ENCODE measurements around the gene ZDHHC12.

The ZDHHC12 gene

DNA sequence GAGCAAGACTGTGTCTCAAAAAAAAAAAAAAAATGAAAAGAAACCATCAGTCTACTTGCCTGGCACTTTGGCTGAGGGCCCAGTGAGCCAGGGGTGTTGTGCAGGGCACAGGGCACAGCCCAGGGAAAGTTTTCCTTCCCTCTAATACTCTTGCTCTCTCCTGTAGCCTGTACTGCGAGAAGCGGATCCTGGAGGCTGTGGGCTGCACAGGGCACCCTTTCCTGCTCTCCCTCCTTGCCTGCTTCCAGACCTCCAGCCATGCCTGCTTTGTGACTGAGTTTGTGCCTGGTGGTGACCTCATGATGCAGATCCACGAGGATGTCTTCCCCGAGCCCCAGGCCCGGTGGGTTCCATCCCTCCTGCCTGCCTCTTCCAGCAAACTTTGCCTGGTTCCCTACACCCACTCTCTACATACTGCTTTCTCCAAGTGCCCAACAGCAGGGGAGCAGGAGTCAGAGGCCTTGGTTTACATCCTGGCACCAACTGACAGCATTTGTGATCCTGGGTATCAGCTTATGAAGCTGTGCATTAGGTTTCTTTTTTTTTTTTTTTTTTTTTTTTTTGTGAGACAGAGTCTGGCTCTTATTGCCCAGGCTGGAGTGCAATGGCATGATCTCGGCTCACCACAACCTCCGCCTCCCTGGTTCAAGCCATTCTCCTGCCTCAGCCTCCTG, 7.2 kb downstream of the ZDHHC12 start:
- no peak overlapping the region for H3K27ac ChIP-seq
- no peak for TF ChIP-seq ZFX (IDR thresholded peaks at IDR 0.05; ENCODE audit: borderline replicate concordance)
- TF ChIP-seq, protein P1, sequence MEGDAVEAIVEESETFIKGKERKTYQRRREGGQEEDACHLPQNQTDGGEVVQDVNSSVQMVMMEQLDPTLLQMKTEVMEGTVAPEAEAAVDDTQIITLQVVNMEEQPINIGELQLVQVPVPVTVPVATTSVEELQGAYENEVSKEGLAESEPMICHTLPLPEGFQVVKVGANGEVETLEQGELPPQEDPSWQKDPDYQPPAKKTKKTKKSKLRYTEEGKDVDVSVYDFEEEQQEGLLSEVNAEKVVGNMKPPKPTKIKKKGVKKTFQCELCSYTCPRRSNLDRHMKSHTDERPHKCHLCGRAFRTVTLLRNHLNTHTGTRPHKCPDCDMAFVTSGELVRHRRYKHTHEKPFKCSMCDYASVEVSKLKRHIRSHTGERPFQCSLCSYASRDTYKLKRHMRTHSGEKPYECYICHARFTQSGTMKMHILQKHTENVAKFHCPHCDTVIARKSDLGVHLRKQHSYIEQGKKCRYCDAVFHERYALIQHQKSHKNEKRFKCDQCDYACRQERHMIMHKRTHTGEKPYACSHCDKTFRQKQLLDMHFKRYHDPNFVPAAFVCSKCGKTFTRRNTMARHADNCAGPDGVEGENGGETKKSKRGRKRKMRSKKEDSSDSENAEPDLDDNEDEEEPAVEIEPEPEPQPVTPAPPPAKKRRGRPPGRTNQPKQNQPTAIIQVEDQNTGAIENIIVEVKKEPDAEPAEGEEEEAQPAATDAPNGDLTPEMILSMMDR (IDR thresholded peaks at IDR 0.05): no peak

DNA sequence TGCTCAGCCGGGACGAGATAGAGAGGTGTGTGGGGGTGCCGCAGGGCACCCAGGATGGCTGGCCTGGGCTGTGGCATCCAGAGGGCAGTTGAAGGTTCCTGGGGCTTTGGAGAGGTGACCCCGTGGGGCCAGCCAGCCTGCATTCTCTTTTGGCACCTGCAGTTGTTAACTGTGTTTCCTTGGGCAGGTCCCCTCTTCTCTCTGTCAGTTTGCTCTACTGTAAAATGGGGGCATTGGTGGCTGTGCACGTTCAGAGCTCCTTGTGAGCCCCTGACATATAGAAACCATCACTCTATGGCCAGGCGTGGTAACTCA, 8.5 kb downstream of the ZDHHC12 start:
- TF ChIP-seq ZFX (IDR thresholded peaks at IDR 0.05; ENCODE audit: borderline replicate concordance): no peak
- TF ChIP-seq, protein P1 (IDR thresholded peaks at IDR 0.05): no peak
- no peak overlapping the region for H3K27ac ChIP-seq

DNA sequence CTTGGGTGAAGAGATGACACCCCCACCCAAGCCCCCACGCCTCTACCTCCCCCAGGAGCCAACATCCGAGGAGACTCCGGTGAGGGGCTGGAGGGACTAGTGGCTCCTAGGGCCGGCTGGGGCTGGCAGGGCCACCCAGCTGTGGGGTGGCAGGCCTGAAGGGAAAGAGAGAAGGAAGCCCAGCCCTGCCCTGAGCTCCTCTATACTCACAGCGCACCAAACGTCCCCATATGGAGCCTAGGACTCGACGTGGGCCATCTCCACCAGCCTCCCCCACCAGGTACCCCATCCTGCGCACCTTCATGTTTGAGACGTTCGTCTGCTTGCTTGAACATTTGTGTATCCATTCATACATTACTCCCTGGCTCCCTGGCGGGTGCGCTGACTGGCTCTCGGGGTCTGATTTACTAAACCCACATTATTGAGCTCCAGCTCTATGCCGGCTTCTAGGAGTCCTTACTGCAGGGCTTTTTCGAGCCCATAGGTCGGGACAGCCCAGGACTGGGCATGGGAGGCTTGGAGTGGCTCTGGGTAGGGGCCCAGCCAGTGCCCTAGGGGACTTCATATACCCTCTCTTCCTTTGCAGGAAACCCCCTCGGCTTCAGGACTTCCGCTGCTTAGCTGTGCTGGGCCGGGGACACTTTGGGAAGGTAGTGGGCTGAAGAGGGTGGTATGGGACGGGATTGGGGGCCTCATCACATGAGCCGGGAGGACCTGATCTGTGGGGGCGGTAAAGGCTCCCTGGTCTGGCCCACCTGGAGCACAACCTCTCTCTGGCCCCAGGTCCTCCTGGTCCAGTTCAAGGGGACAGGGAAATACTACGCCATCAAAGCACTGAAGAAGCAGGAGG, 9.1 kb downstream of the ZDHHC12 start:
- TF ChIP-seq ZFX (IDR thresholded peaks at IDR 0.05; ENCODE audit: borderline replicate concordance): no peak
- TF ChIP-seq, protein P1 (IDR thresholded peaks at IDR 0.05): no peak
- H3K27ac ChIP-seq: no peak overlapping the region

DNA sequence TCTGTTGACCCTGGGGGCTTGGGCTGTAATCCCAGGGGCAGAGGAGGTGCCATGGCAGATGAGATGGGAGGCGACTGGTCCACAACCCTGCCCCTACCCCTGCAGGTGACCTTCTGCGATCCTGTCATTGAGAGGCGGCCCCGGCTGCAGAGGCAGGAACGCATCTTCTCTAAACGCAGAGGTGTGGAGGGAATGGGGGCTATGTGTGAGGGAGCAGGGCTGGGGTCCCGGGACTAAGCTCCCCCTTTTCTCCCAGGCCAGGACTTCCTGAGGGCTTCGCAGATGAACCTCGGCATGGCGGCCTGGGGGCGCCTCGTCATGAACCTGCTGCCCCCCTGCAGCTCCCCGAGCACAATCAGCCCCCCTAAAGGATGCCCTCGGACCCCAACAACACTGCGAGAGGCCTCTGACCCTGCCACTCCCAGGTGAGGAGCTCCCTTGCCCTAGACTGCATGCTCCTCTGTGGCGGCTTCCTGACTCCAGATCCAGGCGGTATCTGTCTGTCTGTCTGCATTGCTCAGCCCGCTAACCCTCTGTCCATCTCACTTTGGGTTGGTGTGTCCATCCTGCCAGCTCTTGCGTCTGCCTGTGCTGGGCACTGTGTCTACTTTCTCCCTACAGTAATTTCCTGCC, 9.9 kb downstream of the ZDHHC12 start:
- H3K27ac ChIP-seq: no peak overlapping the region
- TF ChIP-seq, protein P1 (IDR thresholded peaks at IDR 0.05): no peak
- TF ChIP-seq ZFX (IDR thresholded peaks at IDR 0.05; ENCODE audit: borderline replicate concordance): no peak

DNA sequence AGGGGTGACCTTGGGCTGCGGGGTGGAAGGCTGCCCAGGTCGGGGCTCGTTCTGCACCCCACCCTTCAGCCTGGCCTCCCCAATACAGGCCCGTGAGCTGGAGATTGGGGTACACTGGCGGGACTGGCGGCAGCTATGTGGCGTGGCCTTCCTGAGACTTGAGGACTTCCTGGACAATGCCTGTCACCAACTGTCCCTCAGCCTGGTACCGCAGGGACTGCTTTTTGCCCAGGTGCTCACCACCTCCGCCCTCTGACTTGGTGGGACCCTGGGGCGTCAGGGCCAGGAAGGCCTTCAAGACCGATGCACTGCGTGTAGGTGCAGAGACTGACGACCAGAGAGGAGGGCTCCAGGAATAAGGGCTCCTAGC, 10.5 kb downstream of the ZDHHC12 start:
- TF ChIP-seq, protein P1 (IDR thresholded peaks at IDR 0.05): no peak
- TF ChIP-seq ZFX (IDR thresholded peaks at IDR 0.05; ENCODE audit: borderline replicate concordance): no peak
- H3K27ac ChIP-seq: no peak overlapping the region

DNA sequence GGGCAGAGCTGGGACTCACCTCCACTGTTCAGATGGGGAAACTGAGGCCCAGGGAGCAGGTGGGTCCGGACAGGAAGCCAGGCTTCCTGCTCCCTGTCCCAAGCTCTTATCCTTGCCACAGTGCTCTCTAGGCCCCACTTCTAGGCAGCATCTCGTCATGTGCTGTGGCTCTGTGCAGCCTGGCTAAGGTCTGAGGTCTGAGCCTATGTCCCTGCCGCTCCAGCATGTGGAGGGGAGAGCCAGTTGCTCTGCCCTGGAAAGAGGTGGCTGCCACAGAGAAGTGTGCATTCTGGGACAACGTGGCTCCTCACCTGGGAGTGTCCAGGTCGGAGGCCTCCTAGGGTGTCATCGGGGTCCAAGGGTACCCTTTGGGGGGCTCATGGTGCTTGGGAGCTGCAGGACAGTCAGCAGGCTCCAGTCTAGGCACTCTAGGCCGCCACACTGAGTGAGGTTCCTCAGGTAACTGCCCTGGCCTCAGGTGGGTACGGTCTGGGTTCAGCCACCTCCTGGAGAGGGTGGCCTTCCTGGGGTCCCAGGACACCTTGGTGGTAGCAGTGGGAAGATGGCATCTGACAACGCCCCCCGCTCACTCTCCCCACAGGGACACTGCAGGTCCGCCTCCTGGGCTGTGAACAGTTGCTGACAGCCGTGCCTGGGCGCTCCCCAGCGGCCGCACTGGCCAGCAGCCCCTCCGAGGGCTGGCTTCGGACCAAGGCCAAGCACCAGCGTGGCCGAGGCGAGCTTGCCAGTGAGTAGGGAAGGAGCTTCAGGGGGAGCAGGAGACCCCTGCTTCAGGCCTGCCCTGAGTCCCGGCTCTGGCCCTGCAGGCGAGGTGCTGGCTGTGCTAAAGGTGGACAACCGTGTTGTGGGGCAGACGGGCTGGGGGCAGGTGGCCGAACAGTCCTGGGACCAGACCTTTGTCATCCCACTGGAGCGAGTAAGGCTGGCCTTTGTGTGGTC, 11.2 kb downstream of the ZDHHC12 start:
- no peak overlapping the region for H3K27ac ChIP-seq
- no peak for TF ChIP-seq ZFX (IDR thresholded peaks at IDR 0.05; ENCODE audit: borderline replicate concordance)
- TF ChIP-seq, protein P1 (IDR thresholded peaks at IDR 0.05): no peak

Measured in 22Rv1 (cell line).